GM10248 (cell line): Measurements from ENCODE around the gene HOXC6.
A peak's percentile ranks its signal among the peaks of the same experiment; 100 is the strongest.

Source experiments
- CTCF ChIA-PET: fragments of 300-600 bp; sonication (Branson Sonifier 250); formaldehyde crosslinking; extraction: SDS; loops from one replicate; lab custom pipeline; 2021; ENCODE audit warnings: antibody characterized with exemption; lab: Yijun Ruan, JAX
- POLR2A ChIA-PET: fragments of 350-650 bp; sonication (Branson Sonifier 250); formaldehyde crosslinking; extraction: SDS; loops from one replicate; lab custom pipeline; 2020; ENCODE audit warnings: antibody characterized with exemption; lab: Yijun Ruan, JAX
- DNase-seq: peaks from one replicate; pipeline ENCODE4 v3.0.0; 2012; ENCODE audit errors: extremely low spot score
- TF ChIP-seq, protein P1 (sequence below): IDR thresholded peaks from 2 replicates; pipeline ENCODE4 v1.5.1; 2012; ENCODE audit warnings: mild to moderate bottlenecking, low read depth; ENCODE audit errors: extremely low read depth, missing control alignments, control extremely low read depth

The HOXC6 gene

DNA sequence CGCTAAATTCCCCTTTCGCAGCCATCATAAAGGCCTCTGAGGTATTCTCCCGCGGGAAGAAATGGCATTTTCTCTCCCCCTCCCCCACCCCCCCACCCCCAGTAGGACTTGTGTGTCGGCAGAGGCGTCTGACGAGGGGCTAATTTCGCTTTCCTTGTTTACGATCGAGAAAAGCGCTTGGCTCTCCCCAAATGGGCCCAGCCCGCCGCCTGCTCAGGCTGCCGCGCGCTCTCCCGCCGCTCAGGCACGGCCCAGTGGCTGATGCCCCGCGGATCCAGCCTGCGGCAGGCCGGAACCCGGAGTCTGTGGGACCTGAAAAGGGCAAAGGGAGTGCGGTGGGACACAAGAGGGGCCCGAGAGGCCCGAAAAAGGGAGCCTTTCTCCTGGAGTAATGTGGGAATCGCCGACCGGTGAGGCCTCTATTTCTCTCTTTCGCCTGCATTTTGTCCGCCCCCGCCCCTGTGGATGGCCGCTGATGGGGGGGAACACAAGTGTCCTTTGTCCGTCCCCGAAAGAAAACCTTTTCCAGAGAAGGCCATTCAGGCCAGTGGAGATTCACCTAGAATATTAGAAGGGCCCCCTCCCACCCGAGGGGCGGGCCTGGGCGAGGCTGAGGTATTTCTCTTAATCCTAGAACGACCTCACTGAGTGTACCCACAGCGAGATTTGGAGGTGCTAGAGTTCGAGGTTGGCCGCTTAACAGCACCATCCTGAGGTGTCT is 9.0 kb upstream of the HOXC6 start:
- CTCF ChIA-PET = interaction anchor here (6.1 kb wide), 1 partner anchor 14 kb away, joined by 56 read pairs; the partner anchor contains the start of gene HOXC5
- POLR2A ChIA-PET = no interaction called here
- no peak for DNase-seq
- TF ChIP-seq, protein P1, sequence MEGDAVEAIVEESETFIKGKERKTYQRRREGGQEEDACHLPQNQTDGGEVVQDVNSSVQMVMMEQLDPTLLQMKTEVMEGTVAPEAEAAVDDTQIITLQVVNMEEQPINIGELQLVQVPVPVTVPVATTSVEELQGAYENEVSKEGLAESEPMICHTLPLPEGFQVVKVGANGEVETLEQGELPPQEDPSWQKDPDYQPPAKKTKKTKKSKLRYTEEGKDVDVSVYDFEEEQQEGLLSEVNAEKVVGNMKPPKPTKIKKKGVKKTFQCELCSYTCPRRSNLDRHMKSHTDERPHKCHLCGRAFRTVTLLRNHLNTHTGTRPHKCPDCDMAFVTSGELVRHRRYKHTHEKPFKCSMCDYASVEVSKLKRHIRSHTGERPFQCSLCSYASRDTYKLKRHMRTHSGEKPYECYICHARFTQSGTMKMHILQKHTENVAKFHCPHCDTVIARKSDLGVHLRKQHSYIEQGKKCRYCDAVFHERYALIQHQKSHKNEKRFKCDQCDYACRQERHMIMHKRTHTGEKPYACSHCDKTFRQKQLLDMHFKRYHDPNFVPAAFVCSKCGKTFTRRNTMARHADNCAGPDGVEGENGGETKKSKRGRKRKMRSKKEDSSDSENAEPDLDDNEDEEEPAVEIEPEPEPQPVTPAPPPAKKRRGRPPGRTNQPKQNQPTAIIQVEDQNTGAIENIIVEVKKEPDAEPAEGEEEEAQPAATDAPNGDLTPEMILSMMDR = no peak

DNA sequence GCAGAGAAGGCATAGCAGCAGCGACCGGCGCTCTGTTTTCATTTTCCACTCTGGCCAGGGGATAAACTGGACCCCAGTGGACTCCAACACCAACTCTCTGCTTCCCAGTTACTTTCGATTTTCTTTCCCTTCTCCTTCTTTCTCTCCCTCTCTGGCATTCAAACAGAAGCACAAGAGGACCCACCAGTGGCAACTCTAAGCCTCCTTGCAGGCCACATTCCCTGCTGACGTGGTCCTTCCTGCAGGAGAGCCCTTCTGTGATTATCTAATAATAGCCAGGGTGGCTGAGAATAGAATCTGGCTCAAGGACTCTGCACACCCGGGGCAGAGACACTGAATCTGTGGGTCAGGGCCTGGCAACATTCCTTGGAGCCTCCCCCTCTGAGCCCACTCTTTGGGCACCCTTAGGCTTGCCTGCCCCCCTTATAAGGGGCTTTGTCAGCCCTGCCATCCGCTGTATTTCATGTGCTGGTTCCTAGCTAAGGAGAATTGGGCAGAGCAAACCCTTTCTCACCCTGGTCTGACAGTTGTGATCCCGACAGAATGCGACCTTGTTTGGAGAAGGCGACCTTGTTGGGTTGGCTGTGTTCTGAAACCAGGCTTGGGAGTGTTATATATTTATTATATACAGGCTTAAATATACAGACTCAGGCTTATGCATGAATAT is 8.2 kb upstream of the HOXC6 start:
- no peak for DNase-seq
- TF ChIP-seq, protein P1 = no peak
- CTCF ChIA-PET = interaction anchor here (4.6 to 6.1 kb wide), 2 partner anchors 12 to 13 kb away, joined by 52 to 56 read pairs; partner anchors contain the start of genes HOXC5 and HOXC8

DNA sequence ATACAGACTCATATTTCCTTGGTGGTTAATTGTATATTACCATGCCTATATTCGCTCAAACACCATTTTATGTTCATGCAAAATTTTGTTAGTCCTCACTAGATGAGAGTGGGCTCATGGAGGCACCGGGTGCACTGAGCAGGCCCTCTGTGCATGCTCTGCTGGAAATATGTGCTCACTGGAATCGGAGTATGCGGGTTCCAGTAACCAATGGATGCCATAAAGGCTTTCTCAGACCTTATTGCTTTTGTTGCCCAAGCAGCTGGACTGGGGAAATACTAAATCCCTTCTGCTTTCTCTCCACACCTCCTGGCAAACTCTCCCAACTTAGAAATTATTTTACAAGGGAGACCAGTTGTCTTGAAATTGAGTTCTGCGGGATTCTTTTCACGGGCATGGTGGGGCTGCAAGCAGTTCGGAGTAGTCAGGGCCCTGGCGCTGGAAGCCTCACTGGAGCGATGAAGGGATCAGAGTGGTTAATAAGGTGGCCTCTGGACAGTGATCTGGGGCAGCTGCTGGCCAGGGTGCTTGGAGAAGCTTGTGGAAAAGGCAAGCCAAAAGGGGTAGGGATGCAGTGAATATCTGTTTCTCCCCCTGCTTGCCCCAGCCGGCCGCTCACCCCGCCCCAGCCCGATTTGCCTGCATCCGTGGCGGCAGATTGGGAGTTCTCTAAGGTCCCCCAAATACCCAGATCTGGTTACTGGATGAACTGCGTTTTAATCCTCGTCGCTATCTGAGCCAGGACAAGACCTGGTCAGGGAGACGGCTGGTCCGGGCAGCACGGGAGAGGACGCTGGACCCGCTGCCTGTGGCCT is 7.4 kb upstream of the HOXC6 start:
- TF ChIP-seq, protein P1 = no peak
- DNase-seq = no peak
- CTCF ChIA-PET = interaction anchor here (0.9 to 6.1 kb wide), 5 partner anchors 12 to 194 kb away, joined by 3 to 56 read pairs (median 27); partner anchors contain the start of genes HOXC5 and HOXC8
- POLR2A ChIA-PET = no interaction called here

More for the DNA sequence above, 8.2 kb upstream of the HOXC6 start:
- POLR2A ChIA-PET = no interaction called here

DNA sequence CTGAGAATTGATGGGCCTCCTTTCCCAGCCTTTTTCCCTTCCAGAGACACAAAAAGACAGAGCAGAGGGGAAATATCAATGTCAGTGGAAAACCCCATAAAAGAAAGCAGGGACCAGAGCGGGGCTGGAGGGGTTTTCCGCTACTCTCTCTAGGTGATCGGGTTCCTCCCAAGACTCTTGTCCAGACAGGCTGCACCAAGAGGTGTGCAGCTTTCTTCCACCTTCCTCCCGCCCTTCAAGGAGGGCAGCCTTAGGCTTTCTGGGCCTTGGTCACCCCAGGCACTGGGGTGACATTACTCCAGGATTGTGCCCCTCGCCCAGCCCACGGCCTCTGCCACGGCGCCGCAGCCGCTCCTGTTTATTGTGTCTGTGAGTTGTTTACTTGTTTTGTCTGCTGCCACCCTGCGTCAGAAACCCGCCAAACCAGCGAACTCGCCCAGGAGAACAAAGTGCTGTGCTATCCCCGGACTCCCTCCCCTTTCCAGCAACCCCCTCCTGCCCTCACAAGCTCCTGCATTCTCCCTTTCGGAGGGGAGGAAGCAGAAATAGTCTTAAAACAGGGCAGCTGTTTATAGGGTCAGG is 6.7 kb upstream of the HOXC6 start:
- DNase-seq = no peak
- ChIA-PET CTCF (interaction anchor here (0.9 to 6.1 kb wide), 8 partner anchors 12 to 351 kb away, joined by 3 to 56 read pairs (median 21); partner anchors contain the start of genes HOXC5 and HOXC8), POLR2A (no interaction called here)
- TF ChIP-seq, protein P1 = peak; percentile 34

DNA sequence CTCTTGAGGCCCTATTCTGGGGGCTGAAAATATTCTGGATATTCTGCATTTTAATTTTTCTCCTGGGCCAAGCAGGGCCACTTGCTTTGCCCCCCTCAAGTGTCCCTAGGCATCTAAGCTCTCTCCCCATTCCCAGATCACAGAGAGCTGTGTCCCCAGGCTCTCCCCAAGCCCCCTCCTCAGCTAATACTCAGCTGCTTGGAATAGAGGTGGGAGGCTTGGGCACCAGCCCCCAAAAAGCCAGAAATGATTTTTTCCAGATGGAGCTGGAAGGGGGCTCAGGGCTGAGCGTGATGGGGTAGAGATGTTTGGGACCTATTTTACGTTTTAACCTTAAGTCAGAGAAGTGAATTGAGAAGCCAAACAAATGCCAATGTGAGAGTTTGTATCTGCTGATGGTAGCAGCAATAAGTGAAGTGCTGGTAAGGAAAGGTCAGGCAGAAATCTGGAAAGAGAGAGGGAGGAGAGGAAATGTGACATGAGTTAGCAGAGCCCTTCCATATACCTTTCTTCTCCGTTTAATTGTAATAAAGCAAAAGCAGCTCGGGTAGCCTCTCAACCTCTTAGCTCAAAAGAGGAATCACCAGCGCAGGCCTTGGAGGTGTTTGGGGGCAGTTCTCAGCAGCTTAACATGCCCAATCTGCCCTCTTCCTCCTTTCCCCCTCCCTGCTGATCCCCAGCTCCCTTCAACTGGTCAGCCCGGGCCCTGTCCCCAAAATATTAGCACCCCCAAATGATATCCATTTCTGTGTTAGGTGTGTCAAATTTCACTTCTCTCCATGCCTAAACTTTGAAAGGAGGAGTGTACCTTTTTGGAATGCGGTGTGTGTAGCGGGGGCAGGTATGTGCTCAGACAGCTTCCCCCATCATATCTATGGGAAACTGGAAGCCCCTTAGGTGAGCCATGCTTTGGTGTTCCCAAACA is 5.0 kb upstream of the HOXC6 start:
- DNase-seq = no peak
- CTCF ChIA-PET = interaction anchor here (0.8 to 6.1 kb wide), 16 partner anchors 10 to 380 kb away, joined by 3 to 56 read pairs (median 5); partner anchors contain the start of genes HOXC10, HOXC4, HOXC5 and HOXC8
- POLR2A ChIA-PET = no interaction called here
- TF ChIP-seq, protein P1 = no peak
